Gastrocnemius medialis (tissue), 4 donors: ENCODE data around the gene C16orf54.

ENCODE experiments used
- POLR2A ChIP-seq, 2 donors: fragments of 450-650 bp; IDR thresholded peaks; one replicate each; pipeline ENCODE4 v1.6.1; 2017; ENCODE audit warnings: antibody characterized with exemption in 2 of 2, mild to moderate bottlenecking in 2 of 2, moderate library complexity in 2 of 2
- TF ChIP-seq, protein P1 (sequence below), 5 experiments: fragments of 450-650 bp in 3 of 5; fragments of 200-600 bp in 2 of 5; sonication (generic) in 2 of 5; IDR thresholded peaks in 4 of 5; conservative IDR thresholded peaks in 1 of 5; 1 replicate in 4 of 5; 2 replicates in 1 of 5; pipeline ENCODE4 v1.5.1; 2016 to 2019; ENCODE audit warnings: antibody characterized with exemption in 5 of 5, mild to moderate bottlenecking in 3 of 5, moderate library complexity in 3 of 5

DNA sequence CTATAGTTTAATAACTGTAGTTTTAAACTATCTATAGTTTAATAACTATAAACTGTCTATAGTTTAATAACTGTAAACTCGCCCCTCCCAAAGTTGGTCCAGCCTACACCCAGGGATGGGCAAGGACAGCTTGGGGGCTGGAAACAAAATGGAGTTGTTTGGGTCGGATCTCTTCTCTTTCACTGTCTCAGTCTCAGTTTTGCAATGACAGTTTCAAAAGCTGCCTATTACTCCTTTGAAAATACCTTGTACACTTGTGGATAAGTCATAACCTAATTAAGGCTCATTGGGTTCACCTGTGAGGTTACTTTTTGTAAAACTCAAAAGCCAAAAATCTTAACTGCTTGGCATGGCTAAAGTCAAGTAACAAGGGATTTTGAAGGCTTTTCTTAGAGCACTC, 31.4 kb downstream of the C16orf54 start:
- TF ChIP-seq, protein P1, sequence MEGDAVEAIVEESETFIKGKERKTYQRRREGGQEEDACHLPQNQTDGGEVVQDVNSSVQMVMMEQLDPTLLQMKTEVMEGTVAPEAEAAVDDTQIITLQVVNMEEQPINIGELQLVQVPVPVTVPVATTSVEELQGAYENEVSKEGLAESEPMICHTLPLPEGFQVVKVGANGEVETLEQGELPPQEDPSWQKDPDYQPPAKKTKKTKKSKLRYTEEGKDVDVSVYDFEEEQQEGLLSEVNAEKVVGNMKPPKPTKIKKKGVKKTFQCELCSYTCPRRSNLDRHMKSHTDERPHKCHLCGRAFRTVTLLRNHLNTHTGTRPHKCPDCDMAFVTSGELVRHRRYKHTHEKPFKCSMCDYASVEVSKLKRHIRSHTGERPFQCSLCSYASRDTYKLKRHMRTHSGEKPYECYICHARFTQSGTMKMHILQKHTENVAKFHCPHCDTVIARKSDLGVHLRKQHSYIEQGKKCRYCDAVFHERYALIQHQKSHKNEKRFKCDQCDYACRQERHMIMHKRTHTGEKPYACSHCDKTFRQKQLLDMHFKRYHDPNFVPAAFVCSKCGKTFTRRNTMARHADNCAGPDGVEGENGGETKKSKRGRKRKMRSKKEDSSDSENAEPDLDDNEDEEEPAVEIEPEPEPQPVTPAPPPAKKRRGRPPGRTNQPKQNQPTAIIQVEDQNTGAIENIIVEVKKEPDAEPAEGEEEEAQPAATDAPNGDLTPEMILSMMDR (IDR thresholded peaks at IDR 0.05 in 4 of 5, conservative IDR thresholded peaks at IDR 0.05 in 1 of 5): no peak
- no peak for TF ChIP-seq POLR2A (IDR thresholded peaks at IDR 0.05)
